Fibroblast of peridontal ligament (primary cell): ENCODE results near the gene KCNAB1.
A peak's percentile ranks its signal among the peaks of the same experiment; 100 is the strongest.

Experiments used
- DNase-seq: peaks from one replicate; pipeline ENCODE4 v3.0.0-alpha.2; 2010; ENCODE audit errors: extremely low read depth

The KCNAB1 gene

GRCh38 chr3:156371701-156372100 is 251.3 kb downstream of the KCNAB1 start:
- DNase-seq: no peak

DNA sequence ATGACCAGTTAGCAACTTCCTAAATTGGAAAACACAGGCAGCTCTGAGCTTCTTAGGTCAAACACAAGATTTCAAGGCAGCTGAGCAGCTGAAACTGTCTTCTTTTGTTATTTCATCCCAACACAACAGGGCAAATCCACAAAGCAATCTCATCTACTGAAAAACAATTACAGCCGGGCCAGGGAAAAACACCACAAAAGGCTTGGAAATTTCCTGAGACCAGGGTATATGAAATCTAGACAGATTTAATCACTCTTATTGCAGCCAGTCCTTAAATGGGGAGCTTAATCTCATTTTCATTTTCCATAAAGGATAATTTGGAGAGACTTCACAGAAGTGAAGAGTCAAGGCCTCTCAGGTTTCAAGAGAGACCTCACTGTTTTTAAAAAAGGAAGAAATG is 252.7 kb downstream of the KCNAB1 start:
- DNase-seq: no peak

DNA sequence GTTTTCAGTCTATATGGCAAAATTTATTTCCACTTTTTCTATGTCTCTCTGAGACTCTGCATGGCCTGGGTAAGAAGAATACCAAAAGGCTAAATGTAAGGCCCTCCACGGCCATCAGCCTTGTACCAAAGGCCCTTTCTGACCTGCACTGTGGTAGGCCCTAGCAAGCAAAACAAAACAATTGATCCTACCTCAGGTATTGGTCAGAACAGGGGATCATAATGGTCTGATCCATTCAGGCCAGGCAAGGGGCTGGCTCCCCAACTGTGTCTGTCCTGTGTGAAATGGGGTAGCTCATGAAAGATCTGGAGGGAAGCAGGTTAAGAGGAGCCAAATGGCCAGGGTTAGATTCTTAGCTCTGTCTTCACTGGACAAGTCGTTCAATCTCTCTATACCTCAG is 253.3 kb downstream of the KCNAB1 start:
- no peak for DNase-seq

DNA sequence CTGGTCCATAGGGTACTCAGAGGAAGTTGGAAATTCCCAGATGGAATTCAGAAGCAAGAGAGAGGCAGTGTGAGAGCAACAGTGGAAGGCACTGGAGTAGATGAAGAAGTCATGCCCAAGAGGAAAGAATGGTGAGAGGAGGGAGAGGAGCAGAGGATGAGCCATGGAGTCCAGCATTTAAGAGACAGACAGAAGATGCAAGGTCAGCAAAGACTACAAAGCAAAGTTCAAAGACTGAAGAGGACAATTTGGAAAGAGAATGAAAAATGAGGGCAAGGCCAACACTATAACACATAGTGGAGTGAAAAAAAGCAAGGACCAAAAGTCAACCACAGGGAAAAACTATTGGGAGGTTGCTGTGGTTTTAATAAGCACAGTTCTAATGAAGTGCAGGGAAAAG is 255.8 kb downstream of the KCNAB1 start:
- no peak for DNase-seq

GRCh38 chr3:156377266-156377665 is 256.9 kb downstream of the KCNAB1 start:
- no peak for DNase-seq

DNA sequence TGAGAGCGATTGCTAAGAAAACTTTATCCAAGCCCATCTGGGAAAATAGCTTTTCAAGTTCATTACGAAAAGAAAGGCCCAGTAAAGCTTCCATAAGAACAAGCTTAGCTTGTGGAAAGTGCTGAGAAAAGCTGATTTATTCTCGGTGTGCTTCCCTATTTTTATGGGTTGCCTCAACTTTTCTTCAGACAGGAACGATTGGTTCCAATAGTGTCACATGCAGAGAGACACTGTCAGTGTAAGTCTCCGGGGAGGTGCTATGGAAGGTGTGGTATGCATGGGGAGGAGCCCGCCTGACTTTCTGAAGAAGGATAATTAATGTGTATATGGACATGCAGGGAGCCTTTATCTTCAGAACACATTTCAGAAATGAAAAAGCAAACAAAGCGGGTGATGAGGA is 257.3 kb downstream of the KCNAB1 start:
- DNase-seq: no peak

- no peak for DNase-seq
Measured at GRCh38 chr3:156378871-156379270, 258.5 kb downstream of the KCNAB1 start.

- DNase-seq: no peak
Measured at GRCh38 chr3:156379327-156379726, 258.9 kb downstream of the KCNAB1 start.

DNA sequence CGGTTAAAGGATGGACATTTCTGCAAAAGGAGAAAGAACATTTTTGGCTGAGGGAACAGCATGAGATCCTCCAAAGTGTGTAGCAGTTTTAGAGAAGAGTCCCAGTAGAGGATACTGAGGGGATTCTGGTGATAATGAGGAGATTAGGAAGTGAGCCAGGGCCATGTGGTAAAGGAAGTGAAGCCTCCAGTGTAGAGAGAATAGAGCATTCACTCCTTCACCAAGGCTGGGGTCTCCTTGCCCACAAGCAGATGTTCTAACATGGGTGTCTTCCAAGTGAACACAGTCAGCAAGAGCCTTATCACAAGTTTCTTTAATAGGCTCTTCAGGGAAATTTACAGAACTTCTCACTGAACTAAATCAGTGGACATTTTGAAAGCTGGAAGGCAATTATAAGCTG is 260.9 kb downstream of the KCNAB1 start:
- no peak for DNase-seq

DNA sequence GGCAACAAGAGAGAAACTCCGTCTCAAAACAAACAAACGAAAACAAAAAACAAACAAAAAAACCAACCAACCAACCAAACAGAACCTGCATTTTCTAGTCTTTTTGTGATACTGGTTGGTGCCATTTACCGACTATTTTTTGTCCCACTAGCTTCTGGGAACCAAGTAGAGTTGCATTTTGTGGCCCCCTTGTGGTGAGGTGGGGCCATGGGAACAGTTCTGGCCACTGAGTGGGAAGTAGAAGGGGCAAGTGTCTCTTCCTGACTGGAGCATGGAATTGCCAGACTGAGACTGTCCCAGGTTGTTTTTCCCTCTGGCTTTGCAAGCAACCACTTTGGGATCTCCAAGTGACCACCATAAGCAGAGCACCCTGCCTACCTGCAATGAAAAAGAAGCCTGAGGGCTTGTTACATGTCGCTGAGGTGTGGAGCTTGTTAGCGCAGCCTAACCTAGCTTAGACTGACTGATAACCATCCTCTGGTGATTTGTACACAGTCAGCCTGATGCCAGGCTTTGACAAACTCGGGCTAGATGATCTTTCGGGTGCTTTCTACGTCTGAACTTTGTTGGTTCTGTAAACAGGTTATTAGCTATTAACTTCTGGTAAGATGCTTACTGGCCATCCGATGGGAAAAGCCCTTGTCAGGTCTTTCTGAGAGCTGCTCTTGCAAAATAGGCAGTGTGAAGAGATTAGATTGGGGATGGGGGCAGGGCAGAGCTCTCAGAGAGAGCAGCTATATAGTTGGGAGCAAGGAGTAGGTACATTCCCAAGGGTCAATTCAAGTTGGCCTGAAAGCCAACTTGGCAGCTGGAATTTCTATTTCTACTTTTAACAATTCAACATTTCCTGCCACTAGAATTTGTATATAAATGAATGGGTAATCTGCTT is 262.3 kb downstream of the KCNAB1 start:
- DNase-seq: no peak

GRCh38 chr3:156383441-156384025 is 263.2 kb downstream of the KCNAB1 start:
- DNase-seq: peak; percentile 45

DNA sequence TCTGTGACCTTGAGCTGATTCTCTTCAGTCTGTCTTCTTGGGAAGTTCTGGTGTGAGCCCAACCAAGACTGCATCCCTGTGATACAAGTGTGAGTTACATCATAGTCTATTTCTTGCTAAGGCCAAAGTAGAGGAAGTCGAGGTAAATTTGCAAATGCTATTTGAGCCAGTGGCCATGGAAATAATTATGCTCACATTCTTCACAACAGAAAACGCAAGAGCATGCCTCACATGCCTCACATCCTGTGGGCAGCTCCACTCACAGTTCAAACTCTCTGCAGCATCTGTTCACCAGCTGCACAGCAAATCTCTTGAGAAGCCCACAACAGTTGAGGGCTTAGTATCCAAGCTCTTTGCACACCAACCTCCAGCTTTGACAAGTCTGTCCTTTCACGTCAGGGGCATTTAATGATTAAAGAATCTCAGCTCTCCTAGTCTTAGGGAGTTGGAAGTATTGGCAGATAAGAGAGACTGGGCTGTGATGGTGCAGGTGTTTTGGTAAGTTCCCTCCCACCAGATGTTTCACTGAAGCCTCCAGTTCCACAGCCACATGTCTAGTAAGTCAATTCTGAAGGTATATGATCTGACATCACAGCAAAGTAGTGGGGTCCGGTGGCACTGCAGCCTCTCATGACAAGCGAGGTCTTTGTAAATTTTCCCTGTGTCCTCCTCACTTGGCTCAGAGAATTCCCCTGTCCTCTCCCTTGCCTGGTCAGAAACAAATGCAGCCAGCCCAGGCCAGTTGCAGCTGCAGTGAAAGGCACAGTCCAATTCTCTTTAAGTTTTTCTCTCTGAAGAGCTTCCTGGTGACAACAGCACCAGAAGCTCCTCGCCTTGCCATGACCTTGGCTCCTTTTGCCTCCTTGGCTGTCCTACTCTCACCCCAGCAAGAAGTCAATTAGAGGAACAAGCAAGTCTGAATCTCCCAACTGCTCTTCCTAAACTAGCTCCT is 268.4 kb downstream of the KCNAB1 start:
- DNase-seq: peak; percentile 99

DNA sequence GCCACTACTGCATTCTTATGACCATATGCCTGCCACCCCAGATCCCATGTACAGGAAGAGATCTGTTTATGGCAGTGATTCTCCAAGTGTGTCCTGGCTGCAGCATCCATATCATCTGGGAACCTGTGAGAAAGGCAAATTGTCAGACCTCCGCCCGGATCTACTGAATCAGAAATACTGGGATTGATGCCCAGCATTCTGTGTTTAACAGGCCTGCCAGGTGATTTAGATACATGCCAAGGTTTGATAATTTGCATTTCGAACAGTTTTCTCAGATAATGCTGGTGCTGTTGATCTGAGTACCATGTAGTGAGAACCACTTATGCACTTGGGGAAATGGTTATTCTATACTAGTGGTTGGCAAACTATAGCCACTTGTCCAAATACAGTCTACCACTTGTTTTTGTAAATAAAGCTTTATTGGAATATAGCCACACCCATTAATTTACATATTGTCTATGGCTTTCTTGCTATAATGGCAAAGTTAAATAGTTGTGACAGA is 269.1 kb downstream of the KCNAB1 start:
- no peak for DNase-seq

GRCh38 chr3:156390846-156391245 is 270.5 kb downstream of the KCNAB1 start:
- DNase-seq: no peak

DNA sequence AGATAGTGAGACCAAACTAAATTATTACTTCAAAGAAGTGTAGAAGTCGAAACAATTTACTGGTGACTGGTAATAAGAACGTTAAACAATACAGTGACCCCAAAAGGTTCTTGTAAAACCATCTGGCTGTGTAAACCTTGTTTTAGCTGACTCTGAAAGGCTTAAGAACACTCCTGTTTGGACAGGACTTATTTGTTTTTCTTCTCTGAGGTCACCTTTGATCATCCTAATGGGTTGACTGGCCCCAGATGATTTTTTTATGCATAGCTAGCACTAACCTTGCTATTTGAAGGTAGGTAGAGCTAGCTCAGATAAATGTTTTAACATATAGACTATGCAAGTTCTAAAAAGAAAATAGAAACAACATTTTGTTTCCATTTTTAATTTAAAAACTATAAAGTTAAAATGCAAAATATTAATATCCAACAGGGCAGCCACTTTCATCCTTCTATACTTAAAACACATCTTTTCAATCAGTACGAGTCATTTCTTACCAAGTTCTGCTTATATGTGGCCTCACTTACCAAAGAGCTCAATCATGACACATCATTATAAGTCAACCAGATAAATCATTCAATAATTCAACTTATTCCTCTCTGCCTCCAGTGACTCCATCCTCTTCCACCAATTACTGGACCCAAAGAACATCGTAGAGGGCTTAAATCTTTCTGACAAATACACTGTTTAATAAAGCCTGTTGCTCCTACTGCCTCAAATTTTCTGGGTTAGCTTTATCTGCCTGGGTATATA is 275.8 kb downstream of the KCNAB1 start:
- peak; percentile 40 for DNase-seq

GRCh38 chr3:156396851-156397250 is 276.5 kb downstream of the KCNAB1 start:
- peak; percentile 81 for DNase-seq

DNA sequence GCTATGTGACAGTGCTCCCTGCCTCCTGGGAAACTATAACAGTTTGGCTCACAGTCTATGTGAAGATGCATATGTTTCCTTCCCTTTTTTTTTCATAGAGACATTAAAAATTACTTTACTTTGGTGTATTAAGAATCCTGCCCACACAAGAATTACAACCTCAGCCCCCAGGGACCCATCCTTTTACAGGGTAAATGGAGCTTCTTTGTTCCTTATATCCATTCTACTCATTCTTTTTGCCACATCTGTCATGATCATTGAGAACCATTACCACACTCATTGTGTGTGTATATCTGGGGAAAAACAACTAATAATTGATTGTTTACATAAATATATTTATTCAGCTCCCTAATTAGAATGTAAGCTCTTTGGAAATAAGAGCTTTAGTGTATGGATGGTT is 277.2 kb downstream of the KCNAB1 start:
- DNase-seq: no peak

DNA sequence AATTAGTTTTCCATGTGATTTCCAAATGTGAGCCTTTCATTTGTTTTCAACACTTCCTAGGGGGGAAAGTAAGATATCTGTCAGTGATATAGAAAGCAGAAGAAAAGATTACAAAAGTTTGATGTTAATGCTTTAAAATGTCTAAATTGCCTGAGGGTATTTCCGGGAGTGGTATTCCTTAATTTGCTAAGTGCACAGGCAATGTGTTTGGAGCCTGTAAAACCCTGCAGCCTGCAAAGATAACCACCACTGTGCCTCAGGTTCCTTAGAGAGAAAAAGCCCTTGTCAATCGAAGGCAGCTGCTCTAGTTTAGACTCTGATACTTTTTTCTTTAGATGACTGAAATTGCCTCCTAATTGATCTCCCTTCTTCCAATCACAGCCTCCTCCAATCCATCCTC is 279.7 kb downstream of the KCNAB1 start:
- no peak for DNase-seq

DNA sequence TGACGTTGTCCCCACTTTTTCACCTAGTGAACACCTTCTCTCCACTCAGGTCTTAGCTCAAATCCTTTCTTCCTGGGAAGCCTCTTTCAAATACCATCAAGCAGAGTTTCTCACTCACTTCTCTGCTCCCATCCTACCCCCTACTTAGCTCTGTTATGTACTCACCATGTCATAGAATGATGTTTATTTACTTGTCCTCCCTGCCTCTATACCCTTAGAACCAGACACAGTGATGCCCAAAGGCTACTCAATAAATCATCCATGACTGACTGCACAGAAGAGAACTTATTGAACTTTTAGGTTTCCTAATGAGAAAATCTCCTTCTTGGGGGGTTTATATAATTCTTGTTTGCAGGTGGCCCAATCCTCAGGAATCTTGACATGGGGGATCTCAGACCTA is 280.4 kb downstream of the KCNAB1 start:
- no peak for DNase-seq

- DNase-seq: no peak
Measured at GRCh38 chr3:156404217-156404616, 283.8 kb downstream of the KCNAB1 start.

GRCh38 chr3:156406393-156406792 is 286.0 kb downstream of the KCNAB1 start:
- no peak for DNase-seq
